HG03108 (cell line): ENCODE data around the gene DKK2.
A peak's percentile ranks its signal among the peaks of the same experiment; 100 is the strongest.
"Not testable (repeated sequence)": the region's sequence is repeated elsewhere in the genome, so short reads cannot be mapped to it uniquely, and the experiment has no call there.

Source experiments
- ATAC-seq: cut with Tn5 transposase; IDR thresholded peaks from one replicate; pipeline ENCODE4 v1.9.1; 2021; ENCODE audit warnings: moderate library complexity; ENCODE audit not compliant: unreplicated experiment

DKK2 gene

DNA sequence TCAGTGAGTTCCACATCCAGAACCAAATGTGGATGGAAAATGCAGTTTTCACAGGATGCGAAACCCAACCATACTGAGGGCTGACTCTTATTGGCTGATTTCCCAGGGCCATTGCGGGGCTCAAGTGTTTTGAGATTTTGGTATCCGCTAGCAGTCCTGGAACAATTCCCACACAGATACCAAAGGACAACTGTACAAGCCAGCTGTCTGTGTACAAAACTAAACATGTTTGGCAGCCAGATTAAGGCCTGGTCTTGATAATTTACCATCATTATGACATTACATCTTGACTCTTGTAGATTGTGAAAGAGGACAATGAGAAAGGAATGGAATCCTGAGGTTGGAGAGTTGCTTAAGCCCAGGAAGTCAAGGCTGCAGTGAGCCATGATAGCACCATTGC is 121.9 kb downstream of the DKK2 start:
- ATAC-seq, result no peak

GRCh38 chr4:106909486-106910188 is 126.5 kb downstream of the DKK2 start:
- no peak for ATAC-seq

- ATAC-seq, result not testable (repeated sequence)
Observed at GRCh38 chr4:106908049-106908448, 128.1 kb downstream of the DKK2 start.

GRCh38 chr4:106907216-106907615 is 128.9 kb downstream of the DKK2 start:
- ATAC-seq, result no peak

GRCh38 chr4:106906728-106907127 is 129.4 kb downstream of the DKK2 start:
- ATAC-seq, result no peak

DNA sequence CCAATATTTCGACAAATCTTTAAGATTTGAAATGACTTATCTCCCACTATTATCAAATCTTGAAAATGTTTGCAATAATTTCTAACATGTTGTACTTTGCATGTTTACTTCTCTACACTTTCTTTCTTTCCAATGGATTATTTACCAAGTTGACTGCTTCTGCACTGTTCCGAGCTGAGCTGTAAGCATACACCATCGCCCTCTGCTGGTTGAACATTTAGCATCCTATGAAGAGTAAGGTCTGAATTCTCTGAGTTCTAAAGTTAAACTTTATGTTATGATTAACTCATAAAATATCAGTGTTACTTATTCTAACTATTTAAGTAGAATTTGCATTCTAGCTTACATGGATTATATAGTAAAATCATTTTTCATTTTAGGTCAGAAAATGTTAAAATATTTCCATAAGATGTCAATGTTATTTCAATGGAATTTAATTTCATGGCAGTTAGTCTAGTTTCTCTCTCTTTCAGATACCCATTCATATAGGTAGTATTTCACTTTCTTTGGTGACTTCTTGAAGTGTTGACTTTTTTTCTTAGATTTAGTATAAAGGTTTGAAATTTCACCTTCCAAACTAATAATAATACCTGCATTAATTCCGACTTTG is 137.4 kb downstream of the DKK2 start:
- ATAC-seq, result peak; percentile 59

DNA sequence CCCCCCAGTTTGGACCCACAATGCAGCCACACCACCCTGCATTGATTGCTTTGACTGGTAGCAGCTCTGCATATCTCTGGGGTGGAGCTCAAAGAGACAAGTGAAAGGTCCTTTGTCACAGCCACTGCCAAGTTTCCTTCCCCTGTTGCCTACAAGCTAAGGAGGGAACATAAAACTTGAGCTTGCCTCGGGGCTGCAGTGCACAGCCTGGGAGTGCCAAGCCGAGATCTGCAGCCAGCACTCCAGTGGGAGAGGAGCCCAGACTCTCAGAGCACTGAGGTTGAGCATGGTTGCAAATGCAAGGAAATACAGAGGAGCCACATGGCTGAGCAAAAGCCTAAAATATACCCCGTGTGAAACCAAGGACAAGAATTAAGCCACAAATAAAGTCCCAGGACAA is 142.2 kb downstream of the DKK2 start:
- ATAC-seq, result no peak

- ATAC-seq, result no peak
Observed at GRCh38 chr4:106893395-106893881, 142.7 kb downstream of the DKK2 start.

- ATAC-seq, result no peak
Observed at GRCh38 chr4:106892786-106893185, 143.3 kb downstream of the DKK2 start.

DNA sequence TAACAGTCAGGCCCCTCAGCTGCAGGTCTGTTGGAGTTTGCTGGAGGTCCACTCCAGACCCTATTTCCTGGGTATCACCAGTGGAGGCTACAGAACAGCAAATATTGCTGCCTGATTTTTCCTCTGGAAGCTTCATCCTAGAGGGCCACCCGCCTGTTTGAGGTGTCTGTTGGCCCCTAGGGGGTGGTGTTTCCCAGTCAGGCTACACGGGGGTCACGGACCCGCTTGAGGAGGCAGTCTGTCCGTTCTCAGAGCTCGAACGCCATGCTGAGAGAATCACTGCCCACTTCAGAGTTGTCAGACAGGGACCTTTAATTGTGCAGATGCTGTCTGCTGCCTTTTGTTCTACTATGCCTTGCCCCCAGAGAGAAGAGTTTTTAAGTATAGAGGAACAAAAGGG is 160.8 kb downstream of the DKK2 start:
- no peak for ATAC-seq
